Sciatic nerve (tissue), 2 donors: ENCODE results near the gene COL17A1. TPM values are rescaled to one million over a fixed set of nuclear protein-coding genes. Genes with fewer than 3 reads are reported as not detected.

Experiments
- ATAC-seq: fragments of 200-7000 bp; cut with Tn5 transposase; one replicate; pipeline ENCODE4 v1.9.1; 2020; ENCODE audit warnings: mild to moderate bottlenecking, moderate library complexity
- DNase-seq: peaks from one replicate; pipeline ENCODE4 v3.0.0-alpha.2; 2020; ENCODE audit warnings: low spot score
- intact Hi-C: fragments of 100-400 bp; cut with DNase I; formaldehyde crosslinking; loops from one replicate; pipeline ENCODE4 v1.14.2; 2022
- microRNA-seq: library from miRNA; unstranded; fragments of <30 nt; microRNA quantifications from one replicate; pipeline ENCODE4 v1.2.0, GENCODE V29; 2020
- total RNA-seq: library from RNA; stranded (reverse); fragmentation: NEBNext Ultra II Directional; extraction: Animal tissue kit (Norgen Biotek cat#: 25700); gene quantifications from one replicate; pipeline ENCODE4 v1.2.1, GENCODE V29; 2021
- donor health status: DM: no; HTN: no; CAD: no.
- donor health status: DM: no; HTN: no; CAD: no.

Gene COL17A1
- total RNA-seq, 1 donor from 2014 or later: 0.45 TPM

- no peak for ATAC-seq
- intact Hi-C loops: no loop called here
- DNase-seq: no peak
Observed at GRCh38 chr10:104016661-104017060, 69.0 kb downstream of the COL17A1 start.

DNA sequence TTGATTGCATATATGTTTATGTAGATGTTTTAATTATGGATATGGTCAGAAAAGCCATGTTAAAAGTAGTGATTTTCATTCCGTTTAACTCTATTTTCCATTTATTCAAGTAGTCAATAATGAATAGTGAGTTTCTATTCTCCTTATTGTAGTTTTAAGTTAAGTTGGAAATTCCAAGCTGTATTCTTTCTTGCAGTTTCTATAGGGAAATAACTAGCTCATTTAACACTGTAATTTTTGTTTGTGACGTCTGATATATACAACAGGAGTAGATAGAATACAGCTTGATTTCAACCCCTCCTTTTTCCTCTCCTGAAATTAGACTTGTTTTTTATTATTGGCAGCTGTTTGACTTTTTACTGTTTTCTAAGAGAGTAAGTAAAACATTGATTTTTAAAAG lies 71.5 kb downstream of the COL17A1 start:
- intact Hi-C loops: no loop called here
- DNase-seq (no peak), ATAC-seq (no peak)

- intact Hi-C loops: no loop called here
- ATAC-seq: no peak
- DNase-seq: no peak
Observed at GRCh38 chr10:104013489-104013888, 72.2 kb downstream of the COL17A1 start.

DNA sequence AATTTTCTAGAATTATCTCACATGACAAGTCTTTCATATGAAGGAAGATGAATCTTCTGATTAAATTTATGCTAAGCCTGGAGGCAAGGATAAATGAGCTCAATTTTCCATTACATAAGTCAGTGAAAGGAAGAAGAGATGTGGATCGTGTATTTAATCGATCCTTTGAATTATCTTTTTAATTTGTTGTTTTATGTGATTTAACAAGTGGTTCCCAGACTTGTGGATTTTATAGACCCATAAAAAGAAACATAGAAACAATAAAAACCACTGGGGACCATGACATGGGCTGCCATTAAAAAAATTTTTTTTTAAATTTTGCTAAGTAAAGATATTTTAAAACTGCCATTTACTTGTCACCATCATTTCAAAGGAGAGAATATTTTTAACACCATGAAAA lies 73.8 kb downstream of the COL17A1 start:
- intact Hi-C loops: no loop called here
- ATAC-seq (no peak), DNase-seq (no peak)

DNA sequence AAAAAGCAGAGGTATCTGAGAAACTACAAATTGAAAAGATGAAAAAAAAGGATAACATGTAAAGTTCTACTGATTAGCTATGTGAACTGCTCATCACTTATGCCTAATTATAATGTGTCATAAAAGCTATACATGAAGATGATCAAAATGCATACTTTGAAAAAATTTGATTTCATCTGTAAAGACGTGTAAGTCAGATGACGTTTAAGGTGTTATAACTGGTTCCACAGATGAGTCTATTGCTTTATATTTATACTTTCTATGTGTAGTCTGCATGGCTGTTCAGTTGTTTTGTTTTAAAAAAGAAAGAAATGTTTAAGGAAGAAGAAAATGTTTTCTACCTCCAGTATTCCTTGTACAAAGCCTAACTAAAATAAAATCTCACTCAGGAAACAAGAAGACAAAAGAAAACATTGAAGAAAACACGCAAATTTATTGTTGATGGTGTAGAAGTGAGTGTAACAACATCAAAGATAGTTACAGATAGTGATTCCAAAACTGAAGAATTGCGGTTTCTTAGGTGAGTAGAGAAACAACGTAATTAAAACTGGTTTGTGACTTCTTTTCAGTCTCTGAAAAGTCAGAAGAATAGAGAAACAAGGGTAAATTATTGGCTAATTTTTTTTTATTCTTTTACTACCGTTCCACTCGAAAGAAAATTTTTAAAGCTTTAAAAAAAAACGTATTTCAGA lies 80.4 kb downstream of the COL17A1 start:
- intact Hi-C loops: no loop called here
- no peak for ATAC-seq
- no peak for DNase-seq

GRCh38 chr10:104002911-104003310 lies 82.8 kb downstream of the COL17A1 start:
- ATAC-seq (no peak), DNase-seq (no peak)
- intact Hi-C loops: no loop called here

DNA sequence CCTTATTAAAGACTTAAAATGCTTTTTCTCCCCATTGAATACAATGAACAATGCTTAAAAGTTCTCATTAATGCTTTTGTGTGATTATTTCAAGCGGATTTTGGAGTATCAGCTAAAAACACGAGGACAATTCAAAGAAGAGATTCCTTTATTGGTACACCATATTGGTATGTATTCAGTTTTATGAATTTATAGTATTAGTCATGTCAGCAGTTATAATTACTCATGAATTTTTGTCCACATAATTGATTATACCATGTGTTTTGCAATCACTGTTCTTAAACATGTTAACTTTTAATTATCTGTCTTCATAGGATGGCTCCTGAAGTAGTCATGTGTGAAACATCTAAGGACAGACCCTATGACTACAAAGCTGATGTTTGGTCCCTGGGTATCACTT lies 86.9 kb downstream of the COL17A1 start:
- intact Hi-C loops: no loop called here

DNA sequence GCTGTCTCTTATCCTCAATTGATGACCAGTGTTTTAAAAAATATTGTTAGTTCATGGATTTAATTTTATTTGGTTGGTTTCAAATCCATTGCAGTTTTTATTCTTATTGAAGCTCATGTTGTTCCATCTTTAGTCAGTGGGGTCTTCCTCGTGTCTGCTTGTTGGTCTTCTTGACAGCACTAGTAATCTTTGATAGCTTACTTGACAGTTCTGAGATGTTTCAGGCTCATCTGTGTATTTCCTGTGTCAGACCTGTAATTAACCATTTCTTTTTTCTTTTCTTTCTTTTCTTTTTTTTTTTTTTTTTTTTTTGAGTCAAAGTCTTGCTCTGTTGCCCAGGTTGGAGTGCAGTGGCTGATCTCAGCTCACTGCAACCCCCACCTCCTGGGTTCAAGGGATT lies 90.5 kb downstream of the COL17A1 start:
- intact Hi-C loops: no loop called here
- ATAC-seq: no peak
- no peak for DNase-seq

More for the DNA sequence above, 86.9 kb downstream of the COL17A1 start:
- no peak for ATAC-seq
- no peak for DNase-seq

DNA sequence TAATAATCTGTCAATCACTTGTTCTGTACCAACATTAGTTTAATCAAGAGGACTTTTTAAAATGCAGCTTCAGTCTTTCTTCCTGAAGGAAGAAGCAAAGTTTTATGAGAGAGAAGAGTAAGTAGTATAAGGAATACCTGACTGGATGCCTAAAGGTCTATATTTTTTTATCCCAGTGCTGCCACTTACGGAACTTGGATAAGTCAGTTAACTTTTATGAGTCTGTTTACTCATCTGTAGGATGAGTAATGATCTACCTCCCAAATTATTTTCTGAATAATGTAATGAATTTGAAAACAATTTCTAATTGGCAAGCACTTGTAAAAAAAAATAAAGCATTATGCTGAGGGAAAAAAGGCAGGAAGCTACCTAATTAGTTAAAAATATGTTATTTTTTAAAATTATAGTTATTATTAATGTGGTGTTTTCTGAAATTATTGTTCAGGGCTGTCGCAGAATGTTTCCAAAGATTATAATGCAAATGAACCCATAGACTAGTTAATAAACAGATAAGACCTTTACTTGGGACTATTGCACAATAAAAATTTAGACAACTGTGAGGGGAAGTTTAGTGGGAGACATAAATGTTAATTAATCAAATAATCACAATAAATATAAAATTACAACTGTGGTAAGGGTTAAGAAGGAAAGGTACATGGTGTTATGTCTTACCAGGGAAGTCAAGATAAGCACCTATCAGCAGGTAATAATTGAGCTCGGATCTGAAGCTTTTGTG lies 94.1 kb downstream of the COL17A1 start:
- intact Hi-C loops: no loop called here
- DNase-seq (no peak), ATAC-seq (no peak)

DNA sequence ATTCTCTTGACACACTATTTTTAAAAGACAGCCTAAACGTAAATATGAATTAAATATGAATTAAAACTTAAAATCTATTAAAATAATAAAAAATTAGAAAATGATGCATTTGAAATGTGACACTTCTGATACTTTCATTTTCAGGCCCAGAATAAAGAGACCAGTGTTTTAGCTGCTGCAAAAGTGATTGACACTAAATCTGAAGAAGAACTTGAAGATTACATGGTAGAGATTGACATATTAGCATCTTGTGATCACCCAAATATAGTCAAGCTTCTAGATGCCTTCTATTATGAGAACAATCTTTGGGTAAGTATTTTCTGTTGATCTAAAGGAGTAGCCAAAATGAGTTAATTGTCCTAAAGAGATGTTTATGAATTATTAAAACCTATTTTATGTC lies 95.1 kb downstream of the COL17A1 start:
- intact Hi-C loops: no loop called here
- DNase-seq (no peak), ATAC-seq (no peak)

DNA sequence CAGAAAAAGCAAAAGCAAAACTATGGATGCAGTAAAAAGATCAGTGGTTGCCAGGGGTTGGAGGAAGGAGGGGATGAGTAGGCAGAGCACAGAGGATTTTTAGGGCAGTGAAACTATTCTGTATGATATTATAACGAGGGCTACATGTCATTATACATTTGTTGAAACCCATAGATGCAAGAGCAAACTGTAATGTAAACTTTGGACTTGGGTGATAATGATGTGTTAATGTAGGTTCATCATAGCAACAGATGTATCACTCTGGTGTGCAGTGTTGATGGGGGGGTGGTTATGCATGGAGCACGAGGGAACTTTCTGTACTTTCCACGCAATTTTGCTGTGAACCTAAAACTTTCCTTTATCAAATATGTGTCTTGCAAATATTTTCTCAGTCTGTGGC lies 95.6 kb downstream of the COL17A1 start:
- DNase-seq (no peak), ATAC-seq (no peak)
- intact Hi-C loops: no loop called here

DNA sequence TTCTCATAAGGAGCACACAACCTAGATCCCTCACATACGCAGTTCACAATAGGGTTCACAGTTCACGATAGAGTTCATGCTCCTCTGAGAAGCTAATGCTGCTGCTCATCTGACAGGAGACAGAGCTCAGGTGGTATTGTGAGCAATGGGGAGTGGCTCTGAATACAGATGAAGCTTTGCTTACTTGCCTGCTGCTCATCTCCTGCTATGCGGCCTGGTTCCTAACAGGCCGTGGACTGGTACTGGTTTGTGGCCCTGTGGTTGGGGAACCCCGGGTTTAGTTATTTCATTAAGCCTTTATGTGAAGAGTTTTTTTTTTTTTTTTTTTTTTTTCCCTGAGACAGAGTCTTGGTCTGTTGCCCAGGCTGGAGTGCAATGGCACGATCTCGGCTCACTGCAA lies 99.3 kb downstream of the COL17A1 start:
- no peak for ATAC-seq
- intact Hi-C loops: no loop called here

GRCh38 chr10:103985726-103986125 lies 100.0 kb downstream of the COL17A1 start:
- DNase-seq (no peak), ATAC-seq (no peak)
- intact Hi-C loops: no loop called here

More for the DNA sequence above, 99.3 kb downstream of the COL17A1 start:
- DNase-seq: no peak

GRCh38 chr10:103983367-103983911 lies 102.2 kb downstream of the COL17A1 start:
- ATAC-seq (no peak), DNase-seq (no peak)
- intact Hi-C loops: no loop called here

DNA sequence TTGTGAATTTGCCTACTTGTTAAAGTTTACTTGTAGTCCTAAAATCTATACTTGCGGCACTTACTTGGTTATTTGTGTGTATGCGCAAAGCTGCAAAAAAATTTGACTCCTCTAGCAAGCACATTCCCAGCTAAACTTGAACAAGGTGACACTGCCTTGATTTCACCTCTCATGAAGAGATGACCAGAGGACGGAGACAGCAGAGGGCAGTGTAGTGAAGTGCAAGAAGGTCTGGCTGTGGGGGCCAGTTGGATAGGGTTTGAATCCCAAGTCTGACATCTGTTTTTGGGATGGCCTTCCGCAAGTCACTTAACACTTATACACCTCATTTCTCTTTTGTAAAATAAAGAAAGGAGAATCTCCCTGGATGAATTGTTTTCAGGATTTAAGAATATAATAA lies 103.0 kb downstream of the COL17A1 start:
- ATAC-seq: no peak
- DNase-seq: no peak
- intact Hi-C loops: no loop called here

Small RNA genes within 50 kb of the gene (microRNA-seq; reads per million reads assigned to microRNA genes)
- not detected for gene MIR936

Other genes with a start within 250 kb of the COL17A1 start
- gene SH3PXD2A, start 230.3 kb downstream of the COL17A1 start, total RNA-seq: 166 TPM
- 14.5 TPM for gene STN1, start 167.7 kb downstream of the COL17A1 start, total RNA-seq
- 52.5 TPM for gene SLK, start 118.7 kb downstream of the COL17A1 start, total RNA-seq
- 7.8 TPM for gene SFR1, start 36.3 kb upstream of the COL17A1 start, total RNA-seq
- 0.98 TPM for gene CFAP43, start 146.5 kb upstream of the COL17A1 start, total RNA-seq
- gene GSTO1, start 169.0 kb upstream of the COL17A1 start, total RNA-seq: 55.7 TPM
- 2.1 TPM for gene GSTO2, start 183.3 kb upstream of the COL17A1 start, total RNA-seq